Measurements from ENCODE around the gene PPWD1. TPM values are rescaled to one million over a fixed set of nuclear protein-coding genes. Genes with fewer than 3 reads are reported as not detected.

Gene PPWD1
- total and polyA plus RNA-seq, 2 of the 13 experiments (the other 11 are each of a cell fraction or from before 2014, with no cell fraction given) = 7.4 to 44.3 TPM

DNA sequence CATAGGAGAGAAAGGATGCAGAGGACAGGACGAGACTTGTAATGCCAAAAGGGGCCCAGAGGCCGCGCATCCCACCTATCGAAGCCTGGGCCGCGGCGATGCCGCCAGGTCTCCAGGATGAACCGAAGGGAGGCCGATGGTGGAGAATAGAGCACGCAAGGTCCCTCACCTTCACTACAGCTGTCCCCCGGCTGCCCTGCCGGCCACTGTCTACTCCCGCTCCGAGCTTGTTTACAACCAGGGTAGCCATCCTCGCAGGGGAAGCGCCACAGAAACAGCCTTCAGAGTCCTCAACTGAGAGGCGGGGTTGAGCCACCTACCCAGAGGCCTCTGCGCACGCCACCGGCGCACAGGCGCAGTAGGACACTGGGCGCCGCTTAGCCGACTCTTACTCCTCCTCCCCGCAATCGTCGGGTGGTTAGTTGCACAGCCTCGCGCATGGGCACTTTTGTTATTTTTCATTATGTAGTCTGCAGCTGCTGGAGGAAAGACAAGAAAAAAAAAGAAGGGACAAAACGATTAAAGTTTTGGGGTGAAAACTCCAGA is 61.0 kb downstream of the PPWD1 start, which contains the start of gene TRIM23 (continued):
- TF ChIP-seq HNRNPUL1 (IDR thresholded peaks at IDR 0.05; ENCODE audit: low read depth, low read length) = no peak
- TF ChIP-seq POLR2AphosphoS2 (IDR thresholded peaks at IDR 0.05; ENCODE audit: low read depth, low read length) = no peak
- TF ChIP-seq, protein P1, sequence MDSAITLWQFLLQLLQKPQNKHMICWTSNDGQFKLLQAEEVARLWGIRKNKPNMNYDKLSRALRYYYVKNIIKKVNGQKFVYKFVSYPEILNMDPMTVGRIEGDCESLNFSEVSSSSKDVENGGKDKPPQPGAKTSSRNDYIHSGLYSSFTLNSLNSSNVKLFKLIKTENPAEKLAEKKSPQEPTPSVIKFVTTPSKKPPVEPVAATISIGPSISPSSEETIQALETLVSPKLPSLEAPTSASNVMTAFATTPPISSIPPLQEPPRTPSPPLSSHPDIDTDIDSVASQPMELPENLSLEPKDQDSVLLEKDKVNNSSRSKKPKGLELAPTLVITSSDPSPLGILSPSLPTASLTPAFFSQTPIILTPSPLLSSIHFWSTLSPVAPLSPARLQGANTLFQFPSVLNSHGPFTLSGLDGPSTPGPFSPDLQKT (CRISPR knock-in tag; IDR thresholded peaks at IDR 0.05; ENCODE audit: borderline replicate concordance) = no peak
- TF ChIP-seq, protein P2, sequence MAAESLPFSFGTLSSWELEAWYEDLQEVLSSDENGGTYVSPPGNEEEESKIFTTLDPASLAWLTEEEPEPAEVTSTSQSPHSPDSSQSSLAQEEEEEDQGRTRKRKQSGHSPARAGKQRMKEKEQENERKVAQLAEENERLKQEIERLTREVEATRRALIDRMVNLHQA (CRISPR knock-in tag; IDR thresholded peaks at IDR 0.05) = no peak
- TF ChIP-seq ZNF101 (CRISPR knock-in tag; IDR thresholded peaks at IDR 0.05; ENCODE audit: borderline replicate concordance, low read depth) = no peak
- TF ChIP-seq, protein P3, sequence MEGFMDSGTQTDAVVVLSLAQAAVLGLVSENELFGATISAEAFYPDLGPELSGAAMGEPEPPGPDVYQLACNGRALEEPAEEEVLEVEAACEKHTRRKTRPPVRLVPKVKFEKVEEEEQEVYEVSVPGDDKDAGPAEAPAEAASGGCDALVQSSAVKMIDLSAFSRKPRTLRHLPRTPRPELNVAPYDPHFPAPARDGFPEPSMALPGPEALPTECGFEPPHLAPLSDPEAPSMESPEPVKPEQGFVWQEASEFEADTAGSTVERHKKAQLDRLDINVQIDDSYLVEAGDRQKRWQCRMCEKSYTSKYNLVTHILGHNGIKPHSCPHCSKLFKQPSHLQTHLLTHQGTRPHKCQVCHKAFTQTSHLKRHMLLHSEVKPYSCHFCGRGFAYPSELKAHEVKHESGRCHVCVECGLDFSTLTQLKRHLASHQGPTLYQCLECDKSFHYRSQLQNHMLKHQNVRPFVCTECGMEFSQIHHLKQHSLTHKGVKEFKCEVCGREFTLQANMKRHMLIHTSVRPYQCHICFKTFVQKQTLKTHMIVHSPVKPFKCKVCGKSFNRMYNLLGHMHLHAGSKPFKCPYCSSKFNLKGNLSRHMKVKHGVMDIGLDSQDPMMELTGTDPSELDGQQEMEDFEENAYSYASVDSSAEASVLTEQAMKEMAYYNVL (CRISPR knock-in tag; IDR thresholded peaks at IDR 0.05; ENCODE audit: borderline replicate concordance) = no peak; the same call in 1 of the 2 replicates
- TF ChIP-seq GZF1 (CRISPR knock-in tag; IDR thresholded peaks at IDR 0.05) = no peak
- TF ChIP-seq KLF11 (CRISPR knock-in tag; IDR thresholded peaks at IDR 0.05) = no peak
- no peak; the same call in 1 of the 2 replicates for TF ChIP-seq NCOA2 (CRISPR knock-in tag; IDR thresholded peaks at IDR 0.05)
- no peak for TF ChIP-seq ZFYVE20 (CRISPR knock-in tag; IDR thresholded peaks at IDR 0.05; ENCODE audit: borderline replicate concordance, low read depth)
- TF ChIP-seq, protein P4, sequence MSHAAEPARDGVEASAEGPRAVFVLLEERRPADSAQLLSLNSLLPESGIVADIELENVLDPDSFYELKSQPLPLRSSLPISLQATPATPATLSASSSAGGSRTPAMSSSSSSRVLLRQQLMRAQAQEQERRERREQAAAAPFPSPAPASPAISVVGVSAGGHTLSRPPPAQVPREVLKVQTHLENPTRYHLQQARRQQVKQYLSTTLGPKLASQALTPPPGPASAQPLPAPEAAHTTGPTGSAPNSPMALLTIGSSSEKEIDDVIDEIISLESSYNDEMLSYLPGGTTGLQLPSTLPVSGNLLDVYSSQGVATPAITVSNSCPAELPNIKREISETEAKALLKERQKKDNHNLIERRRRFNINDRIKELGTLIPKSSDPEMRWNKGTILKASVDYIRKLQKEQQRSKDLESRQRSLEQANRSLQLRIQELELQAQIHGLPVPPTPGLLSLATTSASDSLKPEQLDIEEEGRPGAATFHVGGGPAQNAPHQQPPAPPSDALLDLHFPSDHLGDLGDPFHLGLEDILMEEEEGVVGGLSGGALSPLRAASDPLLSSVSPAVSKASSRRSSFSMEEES (CRISPR knock-in tag; IDR thresholded peaks at IDR 0.05) = no peak; the same call in 1 of the 2 replicates
- TF ChIP-seq ZNF891 (CRISPR knock-in tag; IDR thresholded peaks at IDR 0.05) = 0 out of 2 replicates have a peak, but pooled peaks have one; percentile 51
- no peak for TF ChIP-seq KDM4B (CRISPR knock-in tag; IDR thresholded peaks at IDR 0.05)
- no peak; the same call in 1 of the 2 replicates for TF ChIP-seq ZBTB8A (CRISPR knock-in tag; IDR thresholded peaks at IDR 0.05; ENCODE audit: borderline replicate concordance, low read depth)
- no peak for TF ChIP-seq ZNF775 (CRISPR knock-in tag; IDR thresholded peaks at IDR 0.05; ENCODE audit: borderline replicate concordance)
- TF ChIP-seq, protein P5, sequence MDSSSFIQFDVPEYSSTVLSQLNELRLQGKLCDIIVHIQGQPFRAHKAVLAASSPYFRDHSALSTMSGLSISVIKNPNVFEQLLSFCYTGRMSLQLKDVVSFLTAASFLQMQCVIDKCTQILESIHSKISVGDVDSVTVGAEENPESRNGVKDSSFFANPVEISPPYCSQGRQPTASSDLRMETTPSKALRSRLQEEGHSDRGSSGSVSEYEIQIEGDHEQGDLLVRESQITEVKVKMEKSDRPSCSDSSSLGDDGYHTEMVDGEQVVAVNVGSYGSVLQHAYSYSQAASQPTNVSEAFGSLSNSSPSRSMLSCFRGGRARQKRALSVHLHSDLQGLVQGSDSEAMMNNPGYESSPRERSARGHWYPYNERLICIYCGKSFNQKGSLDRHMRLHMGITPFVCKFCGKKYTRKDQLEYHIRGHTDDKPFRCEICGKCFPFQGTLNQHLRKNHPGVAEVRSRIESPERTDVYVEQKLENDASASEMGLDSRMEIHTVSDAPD (CRISPR knock-in tag; IDR thresholded peaks at IDR 0.05) = no peak
- no peak for TF ChIP-seq REL (CRISPR knock-in tag; conservative IDR thresholded peaks at IDR 0.05)
- no peak for TF ChIP-seq LCORL (IDR thresholded peaks at IDR 0.05)
- no peak for TF ChIP-seq LCORL (CRISPR knock-in tag; IDR thresholded peaks at IDR 0.05)
- TF ChIP-seq, protein P6, sequence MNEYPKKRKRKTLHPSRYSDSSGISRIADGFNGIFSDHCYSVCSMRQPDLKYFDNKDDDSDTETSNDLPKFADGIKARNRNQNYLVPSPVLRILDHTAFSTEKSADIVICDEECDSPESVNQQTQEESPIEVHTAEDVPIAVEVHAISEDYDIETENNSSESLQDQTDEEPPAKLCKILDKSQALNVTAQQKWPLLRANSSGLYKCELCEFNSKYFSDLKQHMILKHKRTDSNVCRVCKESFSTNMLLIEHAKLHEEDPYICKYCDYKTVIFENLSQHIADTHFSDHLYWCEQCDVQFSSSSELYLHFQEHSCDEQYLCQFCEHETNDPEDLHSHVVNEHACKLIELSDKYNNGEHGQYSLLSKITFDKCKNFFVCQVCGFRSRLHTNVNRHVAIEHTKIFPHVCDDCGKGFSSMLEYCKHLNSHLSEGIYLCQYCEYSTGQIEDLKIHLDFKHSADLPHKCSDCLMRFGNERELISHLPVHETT (CRISPR knock-in tag; conservative IDR thresholded peaks at IDR 0.05) = no peak
- TF ChIP-seq CENPX (CRISPR knock-in tag; IDR thresholded peaks at IDR 0.05) = no peak
- TF ChIP-seq GABPB1 (CRISPR knock-in tag; IDR thresholded peaks at IDR 0.05) = peak; percentile 36; the same call in 1 of the 2 replicates
- no peak for TF ChIP-seq RFXANK (CRISPR knock-in tag; IDR thresholded peaks at IDR 0.05)
- peak; percentile 88 for TF ChIP-seq ZFY (CRISPR knock-in tag; IDR thresholded peaks at IDR 0.05)

All from HepG2 (cell line).